Stomach (tissue), 9 donors: ENCODE results near the gene ADGRL2. TPM values are rescaled to one million over a fixed set of nuclear protein-coding genes. Genes with fewer than 3 reads are reported as not detected.

ENCODE experiments used
- DNase-seq, 2 donors: peaks; one replicate each; pipeline versions ENCODE4 v3.0.0 to v3.0.0-alpha.2; 2013 to 2019
- H3K27ac ChIP-seq, 5 donors: fragments of 200-600 bp in 4 of 5; sonication (generic) in 4 of 5; one replicate each; pipeline ENCODE4 v1.5.1; 2013 to 2019; ENCODE audit warnings: mild to moderate bottlenecking in 1 of 5, moderate library complexity in 1 of 5
- H3K27me3 ChIP-seq, 3 donors: fragments of 200-600 bp; sonication (generic); one replicate each; pipeline ENCODE4 v1.5.1; 2017 to 2019; ENCODE audit warnings: mixed run types in 1 of 3
- H3K36me3 ChIP-seq, 4 donors: fragments of 200-600 bp; sonication (generic); 1 replicate in 3 of 4; 2 replicates in 1 of 4; pipeline ENCODE4 v1.5.1; 2016 to 2019
- H3K4me1 ChIP-seq, 4 donors: fragments of 200-600 bp; sonication (generic); one replicate each; pipeline ENCODE4 v1.5.1; 2016 to 2019
- H3K4me3 ChIP-seq, 4 donors: fragments of 200-600 bp; sonication (generic) in 3 of 4; one replicate each; pipeline ENCODE4 v1.5.1; 2016 to 2019; ENCODE audit warnings: mild to moderate bottlenecking in 1 of 4
- H3K9me3 ChIP-seq, 4 donors: fragments of 200-600 bp; sonication (generic); one replicate each; pipeline ENCODE4 v1.5.1; 2016 to 2019
- CTCF ChIP-seq, 7 experiments: fragments of 450-650 bp in 4 of 7; fragments of 200-600 bp in 3 of 7; sonication (generic) in 3 of 7; IDR thresholded peaks; one replicate each; pipeline ENCODE4 v1.5.1; 2016 to 2019; ENCODE audit warnings: antibody characterized with exemption in 7 of 7, control low read depth in 2 of 7, mild to moderate bottlenecking in 1 of 7
- EP300 ChIP-seq: sonication (generic); formaldehyde crosslinking; IDR thresholded peaks from one replicate; pipeline ENCODE4 v1.6.1; 2017; ENCODE audit warnings: antibody characterized with exemption
- POLR2A ChIP-seq, 4 donors: fragments of 450-650 bp; IDR thresholded peaks; one replicate each; pipeline ENCODE4 v1.6.1; 2016; ENCODE audit warnings: antibody characterized with exemption in 4 of 4, control low read depth in 2 of 4, mild to moderate bottlenecking in 1 of 4, moderate library complexity in 1 of 4
- POLR2AphosphoS5 ChIP-seq, 3 donors: sonication (generic); formaldehyde crosslinking; IDR thresholded peaks; one replicate each; pipeline ENCODE4 v1.6.1; 2016; ENCODE audit warnings: antibody characterized with exemption in 3 of 3
- WGBS, 5 donors: extraction: QIAGEN DNeasy Blood & Tissue Kit in 3 of 5; methylation state at CpG; one replicate each; pipeline versions ENCODE4 v1.1.5 to v1.1.7; 2013 to 2018; 5-methylcytosine and 5-hydroxymethylcytosine counted together
- intact Hi-C: fragments of 100-400 bp; cut with DNase I; formaldehyde crosslinking; loops from one replicate; pipeline ENCODE4 v1.15.1; 2023; ENCODE audit warnings: low total_unique reads
- polyA plus RNA-seq, 3 donors: library from polyadenylated mRNA; stranded (reverse); fragments of 200-250 nt; gene quantifications; one replicate each; pipeline ENCODE4 v1.2.3, GENCODE V29; 2013
- total RNA-seq, 5 donors: library from RNA; depleted of rRNA; stranded (reverse); fragments of >200 nt; gene quantifications; one replicate each; pipeline versions ENCODE4 v1.1.0 to v1.2.3, GENCODE V29; 2014 to 2016
- donor health status: healthy with polysubstance abuse.
- donor health status: Bipolar disorder and iron deficiency.
- donor health status: healthy.

The ADGRL2 gene
- total and polyA plus RNA-seq, 8 donors: 13.0 to 173 (median 23.7) TPM

DNA sequence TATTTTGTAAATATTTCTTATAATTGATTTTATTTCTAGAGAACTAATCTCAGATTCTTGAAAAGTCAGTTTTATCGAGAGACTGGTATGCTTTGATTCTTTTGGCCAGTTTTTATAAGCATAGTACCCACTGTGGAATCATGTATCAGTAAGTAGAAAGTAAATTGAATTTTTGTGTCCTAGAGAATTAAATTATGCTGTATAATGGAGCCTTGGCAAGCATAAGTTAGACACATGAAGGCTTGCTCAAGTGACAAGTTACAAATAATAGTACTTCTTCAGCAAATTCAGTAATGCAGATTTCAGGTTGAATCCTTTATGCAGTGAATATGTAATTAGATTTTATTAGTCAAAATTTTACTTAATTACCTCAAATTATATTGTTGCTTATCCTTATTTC lies 40.1 kb downstream of the ADGRL2 start:
- intact Hi-C loops: no loop called here
- no peak for DNase-seq
- H3K4me3 ChIP-seq: no peak overlapping the region
- H3K27ac ChIP-seq: no peak overlapping the region
- H3K27me3 ChIP-seq: no peaks in the 10 kb centered on the region
- no peaks in the 10 kb centered on the region for H3K36me3 ChIP-seq
- WGBS, 5 donors: 74 to 95% (median 91%) methylated on average over 1 of the region's 1 CpG
- peaks cover 0 to 11% (median 5%) of the 10 kb centered on the region in 4 donors for H3K4me1 ChIP-seq
- no peak for TF ChIP-seq POLR2AphosphoS5 (IDR thresholded peaks at IDR 0.05)
- no peak for TF ChIP-seq CTCF (IDR thresholded peaks at IDR 0.05)
- TF ChIP-seq POLR2A (IDR thresholded peaks at IDR 0.05): no peak
- no peak for TF ChIP-seq EP300
- no peaks in the 10 kb centered on the region for H3K9me3 ChIP-seq

GRCh38 chr1:81841795-81842194 lies 41.1 kb downstream of the ADGRL2 start:
- H3K36me3 ChIP-seq: no peaks in the 10 kb centered on the region
- intact Hi-C loops: no loop called here
- TF ChIP-seq EP300 (no peak), POLR2AphosphoS5 (IDR thresholded peaks at IDR 0.05) (no peak), CTCF (IDR thresholded peaks at IDR 0.05) (no peak), POLR2A (IDR thresholded peaks at IDR 0.05) (no peak)
- WGBS, 5 donors: 71 to 74% (median 72%) methylated on average over 4 of the region's 4 CpGs
- no peak for DNase-seq
- H3K4me1 ChIP-seq: peaks cover 0 to under 1% (median under 1%) of the 10 kb centered on the region in 4 donors
- H3K9me3 ChIP-seq: no peaks in the 10 kb centered on the region
- H3K4me3 ChIP-seq: no peak overlapping the region
- H3K27ac ChIP-seq: no peak overlapping the region
- H3K27me3 ChIP-seq: no peaks in the 10 kb centered on the region

DNA sequence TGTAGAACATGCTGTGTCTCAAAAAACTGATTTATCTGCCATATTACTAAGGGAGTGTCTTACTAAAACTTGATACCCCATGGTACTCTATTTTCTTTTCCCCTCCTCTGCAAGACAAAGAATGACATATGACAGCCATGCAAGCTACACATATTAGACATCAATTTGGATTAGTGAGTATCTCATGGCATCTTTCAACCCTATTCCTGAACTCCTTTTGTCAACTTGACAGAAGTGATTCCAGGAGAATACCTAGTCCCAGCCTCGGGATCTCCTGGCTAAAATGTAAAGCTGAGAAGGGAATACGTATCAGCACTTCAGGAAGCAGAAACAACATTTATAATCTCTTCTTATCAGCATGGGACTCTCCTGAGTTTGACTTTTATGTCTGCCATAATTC lies 43.7 kb downstream of the ADGRL2 start:
- DNase-seq: no peak
- no peaks in the 10 kb centered on the region for H3K27me3 ChIP-seq
- TF ChIP-seq POLR2A (IDR thresholded peaks at IDR 0.05) (no peak), EP300 (no peak), CTCF (IDR thresholded peaks at IDR 0.05) (no peak), POLR2AphosphoS5 (IDR thresholded peaks at IDR 0.05) (no peak)
- H3K36me3 ChIP-seq: no peaks in the 10 kb centered on the region
- no peak overlapping the region for H3K4me3 ChIP-seq
- intact Hi-C loops: no loop called here
- H3K27ac ChIP-seq: no peak overlapping the region
- WGBS, 5 donors: 27 to 68% (median 67%) methylated on average over 2 of the region's 2 CpGs
- H3K9me3 ChIP-seq: no peaks in the 10 kb centered on the region
- peaks cover 0 to 12% (median 4%) of the 10 kb centered on the region in 4 donors for H3K4me1 ChIP-seq

- TF ChIP-seq POLR2A (IDR thresholded peaks at IDR 0.05) (no peak), CTCF (IDR thresholded peaks at IDR 0.05) (no peak), EP300 (no peak), POLR2AphosphoS5 (IDR thresholded peaks at IDR 0.05) (no peak)
- H3K36me3 ChIP-seq: no peaks in the 10 kb centered on the region
- DNase-seq: no peak
- no peaks in the 10 kb centered on the region for H3K9me3 ChIP-seq
- no peak overlapping the region for H3K4me3 ChIP-seq
- no peak overlapping the region for H3K27ac ChIP-seq
- 89 to 96% (median 95%) methylated on average over 1 of the region's 1 CpG for WGBS, 5 donors
- intact Hi-C loops: no loop called here
- H3K4me1 ChIP-seq: peaks cover 0 to 17% (median 5%) of the 10 kb centered on the region in 4 donors
- H3K27me3 ChIP-seq: no peaks in the 10 kb centered on the region
Measured at GRCh38 chr1:81846630-81847029, 45.9 kb downstream of the ADGRL2 start.
